DMS 273 (cell line): ENCODE measurements around the gene INSIG1.

Experiments used
- DNase-seq: peaks from one replicate; lab custom pipeline; 2025; ENCODE audit not compliant: unreplicated experiment; lab: John Stamatoyannopoulos, UW

The INSIG1 gene

DNA sequence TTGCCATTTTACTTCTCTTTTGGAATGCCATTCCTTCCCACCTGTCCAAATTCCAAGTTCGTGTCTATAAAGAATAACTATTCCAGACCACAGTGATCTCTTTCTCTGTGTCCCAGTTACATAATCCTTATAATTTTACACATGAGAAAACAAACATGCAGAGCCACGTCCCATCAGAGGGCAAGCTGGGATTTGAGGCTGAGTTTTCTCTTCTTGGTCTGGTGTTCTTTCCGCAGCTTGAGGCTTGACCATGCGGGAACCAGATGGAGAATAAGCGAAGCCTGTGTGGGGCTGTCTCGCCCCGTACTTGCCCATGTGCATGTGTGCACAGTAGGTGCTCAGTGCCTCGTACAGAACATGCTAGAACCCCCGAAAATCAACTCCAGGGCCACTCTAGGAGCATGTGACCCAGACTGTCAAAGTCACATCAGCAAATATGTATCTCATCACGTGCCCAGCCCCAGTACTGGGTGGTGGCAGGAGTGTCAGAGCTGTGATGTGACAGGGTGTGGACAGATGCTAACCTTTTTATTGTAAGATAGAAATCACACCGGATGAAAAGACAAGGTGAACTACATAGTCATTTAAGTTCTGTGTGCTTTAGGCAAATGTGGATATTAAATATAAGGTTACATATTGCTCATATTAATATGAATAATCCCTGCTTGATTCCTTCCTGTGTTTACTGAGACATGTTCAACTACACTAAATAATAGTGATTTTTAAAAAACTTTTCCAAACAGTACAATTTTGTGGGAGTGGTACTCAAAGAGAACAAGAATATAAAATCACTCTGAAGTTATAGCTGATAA lies 3.2 kb downstream of the INSIG1 start:
- DNase-seq = no peak

DNA sequence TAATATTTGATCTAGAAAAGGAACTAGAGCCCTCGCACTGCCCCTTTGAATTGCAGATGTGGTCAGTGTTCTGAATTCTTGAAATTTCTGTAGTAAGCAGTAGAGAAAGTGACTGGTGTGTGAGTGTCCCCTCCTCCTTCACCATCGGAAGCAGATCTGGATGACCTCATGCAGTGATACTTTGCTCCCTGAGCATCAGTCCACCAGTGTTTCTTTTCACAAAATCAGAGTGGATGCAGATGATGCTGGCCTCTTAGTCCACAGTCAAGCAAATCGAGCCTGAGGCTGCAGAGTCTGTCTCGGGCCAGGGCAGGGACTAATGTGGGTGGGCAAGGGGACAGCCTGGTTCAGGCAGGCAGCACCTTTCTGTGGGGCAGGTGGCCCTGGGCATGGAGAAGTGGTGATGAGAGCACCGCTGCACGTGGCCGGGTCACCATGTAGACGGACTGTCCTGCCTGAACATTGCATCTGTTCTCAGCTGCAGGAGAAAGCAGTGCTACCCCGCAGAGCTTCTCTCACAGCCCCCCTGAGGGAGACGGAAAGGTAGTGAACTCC lies 5.4 kb downstream of the INSIG1 start:
- no peak for DNase-seq

DNA sequence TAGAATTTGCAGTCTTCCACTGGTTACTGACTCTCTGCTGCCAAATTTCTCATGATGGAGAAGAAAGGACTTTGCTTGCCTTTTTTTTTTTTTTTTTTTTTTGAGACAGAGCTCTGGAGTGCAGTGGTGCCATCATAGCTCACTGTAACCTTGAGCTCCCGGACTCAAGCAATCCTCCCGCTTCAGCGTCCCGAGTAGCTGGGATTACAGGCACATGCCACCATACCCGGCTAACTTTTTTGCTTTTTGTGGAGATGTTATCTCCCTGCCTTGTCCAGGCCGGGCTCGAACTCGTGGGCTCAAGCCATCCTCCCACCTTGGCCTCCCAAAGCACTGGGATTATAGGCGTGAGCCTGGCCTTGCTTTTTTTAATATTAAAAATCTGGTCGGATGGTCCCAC lies 6.2 kb downstream of the INSIG1 start:
- DNase-seq = no peak

DNA sequence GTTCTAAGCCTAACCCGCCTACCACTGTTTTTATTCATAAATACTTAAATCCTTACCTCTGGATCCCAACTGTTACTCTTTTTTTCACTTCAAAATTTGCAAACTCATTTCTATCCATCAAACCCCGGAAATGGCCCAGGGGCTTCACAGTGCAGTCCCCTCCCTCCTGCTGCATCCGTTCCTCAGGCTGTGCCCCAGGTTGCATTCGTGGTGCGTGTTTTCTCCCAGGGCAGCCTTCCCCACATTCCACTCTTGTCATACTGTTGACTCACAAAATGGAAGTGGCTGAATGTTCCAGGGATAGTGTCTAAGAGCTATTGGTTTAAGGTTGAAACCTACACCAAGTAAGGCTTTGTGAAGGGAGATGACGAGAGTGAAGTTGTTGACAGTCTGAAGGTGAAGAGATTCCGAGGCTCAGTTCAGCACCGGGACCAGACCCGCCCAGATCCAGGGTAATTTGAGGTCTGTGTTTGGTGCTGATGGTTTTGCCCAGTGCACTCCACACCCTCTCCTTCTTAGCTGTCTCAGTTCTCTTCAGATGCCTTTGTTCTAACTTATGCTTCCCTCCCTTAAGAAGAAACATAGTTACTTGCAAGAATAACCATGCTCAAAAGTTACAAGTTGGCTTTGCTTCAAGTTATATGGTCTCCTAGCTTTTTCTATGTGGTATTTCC lies 7.7 kb downstream of the INSIG1 start:
- DNase-seq = no peak

DNA sequence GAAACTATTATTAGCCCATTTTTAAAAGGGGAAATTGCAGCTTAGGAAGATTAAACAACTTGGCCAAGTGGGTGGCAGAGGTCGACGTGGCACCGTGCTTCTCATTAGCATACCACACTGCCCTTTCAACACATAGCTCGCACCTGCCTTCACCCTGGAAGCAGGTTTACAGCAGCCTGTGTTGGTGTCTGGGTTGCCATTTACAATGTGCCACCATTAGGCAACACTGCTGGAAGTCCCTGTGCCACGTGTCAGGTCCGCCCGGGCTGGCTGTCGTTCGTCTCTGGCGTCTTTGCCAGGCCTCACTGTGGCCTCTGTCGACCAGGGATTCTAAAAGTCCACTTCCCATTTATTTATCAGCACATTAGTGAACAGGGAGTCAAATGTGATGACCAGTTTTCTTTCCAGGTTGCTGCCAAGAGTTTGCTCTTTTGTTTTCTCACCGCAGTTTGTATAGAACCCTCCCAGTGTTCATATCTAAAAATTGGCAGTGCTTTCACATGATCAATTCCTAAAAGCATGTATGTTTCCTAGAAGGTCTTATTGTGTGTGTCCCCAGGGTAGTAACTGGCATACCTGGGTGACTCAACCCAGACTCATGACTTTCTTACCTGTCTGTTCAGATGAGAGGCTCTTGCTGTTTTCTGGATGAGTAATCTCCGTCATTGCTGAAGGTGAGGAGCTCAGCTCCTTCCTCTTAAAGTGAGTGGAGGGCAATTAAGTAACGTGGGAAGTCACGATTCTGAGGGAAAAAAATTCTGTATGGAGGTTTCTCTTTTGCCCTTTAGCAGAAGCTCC lies 9.2 kb downstream of the INSIG1 start:
- DNase-seq = no peak

DNA sequence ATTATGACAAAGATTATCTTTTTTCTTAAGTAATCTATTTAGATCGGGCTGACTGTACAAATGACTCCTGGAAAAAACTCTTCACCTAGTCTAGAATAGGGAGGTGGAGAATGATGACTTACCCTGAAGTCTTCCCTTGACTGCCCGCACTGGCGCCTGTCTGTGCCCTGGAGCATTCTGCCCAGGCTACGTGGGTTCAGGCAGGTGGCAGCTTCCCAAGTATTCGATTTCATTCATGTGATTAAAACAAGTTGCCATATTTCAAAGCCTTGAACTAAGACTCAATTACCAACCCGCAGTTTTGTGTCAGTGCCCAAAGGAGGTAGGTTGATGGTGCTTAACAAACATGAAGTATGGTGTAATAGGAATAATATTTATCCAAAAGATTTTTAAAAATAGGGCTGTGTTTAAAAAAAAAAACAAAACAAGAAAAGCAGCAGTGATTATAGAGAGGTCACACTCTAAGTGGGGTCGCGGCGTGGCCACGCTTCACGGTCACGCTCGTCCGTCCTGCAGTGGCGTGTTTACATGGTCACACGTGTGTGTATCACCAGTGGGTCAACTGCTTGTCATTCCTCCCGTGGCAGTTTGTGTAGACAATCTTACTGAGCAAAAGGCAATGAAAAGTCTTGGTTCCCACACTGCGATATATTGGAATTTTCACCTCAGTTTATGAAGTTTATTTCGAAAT lies 10.8 kb downstream of the INSIG1 start:
- no peak for DNase-seq

DNA sequence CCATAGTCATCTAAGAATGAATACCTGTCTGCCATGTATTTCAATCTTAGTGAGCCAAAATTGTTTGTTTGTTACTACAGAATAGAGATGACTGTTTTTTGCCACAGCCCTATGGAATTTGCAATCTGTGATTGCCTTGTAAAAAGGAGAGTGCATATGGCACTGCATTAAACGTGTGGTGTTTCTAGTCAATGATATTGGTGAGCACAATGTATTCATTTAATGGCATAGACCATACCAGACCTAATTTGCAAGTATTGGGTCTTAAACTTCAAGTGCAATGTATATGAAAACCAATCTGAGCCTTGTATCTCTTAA lies 11.3 kb downstream of the INSIG1 start:
- no peak for DNase-seq

DNA sequence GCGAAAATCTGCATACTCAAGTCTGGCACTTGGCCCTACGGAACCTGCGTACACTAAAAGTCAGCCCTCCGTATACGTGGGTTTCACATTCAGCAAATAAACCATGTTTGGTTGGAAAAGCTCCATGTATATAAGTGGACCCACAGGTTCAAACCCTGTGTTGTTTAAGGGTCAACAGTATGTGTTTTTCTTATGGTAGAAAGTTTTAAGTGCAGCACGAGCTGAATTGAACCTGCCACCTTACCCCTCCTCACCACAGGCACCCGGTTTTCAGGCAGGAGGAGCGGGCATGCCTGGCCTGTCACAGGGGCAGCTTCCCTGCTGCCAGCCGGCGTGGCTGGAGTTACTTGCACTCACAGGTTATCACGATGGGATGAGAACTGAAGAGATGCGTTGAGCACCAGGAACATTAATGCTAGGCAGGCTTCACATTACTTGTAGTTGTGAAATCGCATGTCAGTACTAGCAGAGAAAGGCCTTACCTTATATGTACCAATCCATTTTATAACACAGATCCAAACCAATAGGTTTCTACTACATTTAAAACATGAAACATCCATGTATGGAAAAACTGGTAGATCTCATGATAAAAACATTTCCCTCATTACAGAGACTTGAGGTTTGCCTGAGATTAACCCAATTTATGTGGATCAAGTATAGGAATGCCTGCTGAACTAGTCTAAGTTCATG lies 12.9 kb downstream of the INSIG1 start:
- DNase-seq = no peak

DNA sequence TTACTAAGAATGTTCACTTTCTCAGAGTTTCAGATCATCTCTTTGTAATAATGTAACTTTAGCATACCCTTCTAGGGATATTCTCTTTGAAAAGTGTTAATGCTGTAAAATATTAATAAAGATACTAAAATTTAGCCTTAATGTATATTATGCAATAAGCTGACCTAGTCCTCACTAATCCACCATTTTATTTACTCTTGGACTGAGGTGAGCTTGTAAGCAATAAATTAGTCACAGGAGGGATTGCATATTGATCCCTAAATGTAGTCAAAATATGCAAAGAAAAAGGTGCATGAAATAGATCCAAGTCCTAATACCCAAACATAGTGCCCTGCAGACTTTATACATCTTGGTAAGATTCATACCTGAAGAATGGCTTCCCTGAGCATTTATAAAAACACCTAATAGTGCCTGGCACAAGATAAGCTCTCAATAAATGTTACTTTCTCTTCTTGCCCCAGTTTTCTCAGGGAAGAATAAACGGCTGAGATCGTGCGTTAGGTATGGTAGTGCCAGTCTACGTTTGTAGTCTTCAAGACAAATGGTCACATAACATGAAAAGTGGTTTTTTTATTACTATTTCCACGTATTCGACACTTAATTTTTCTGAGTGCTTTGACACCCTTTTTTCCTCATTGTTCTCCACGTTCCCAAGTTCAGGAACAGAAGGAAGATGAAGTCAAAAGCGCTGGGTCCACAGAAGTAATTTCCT lies 14.3 kb downstream of the INSIG1 start:
- DNase-seq = no peak

DNA sequence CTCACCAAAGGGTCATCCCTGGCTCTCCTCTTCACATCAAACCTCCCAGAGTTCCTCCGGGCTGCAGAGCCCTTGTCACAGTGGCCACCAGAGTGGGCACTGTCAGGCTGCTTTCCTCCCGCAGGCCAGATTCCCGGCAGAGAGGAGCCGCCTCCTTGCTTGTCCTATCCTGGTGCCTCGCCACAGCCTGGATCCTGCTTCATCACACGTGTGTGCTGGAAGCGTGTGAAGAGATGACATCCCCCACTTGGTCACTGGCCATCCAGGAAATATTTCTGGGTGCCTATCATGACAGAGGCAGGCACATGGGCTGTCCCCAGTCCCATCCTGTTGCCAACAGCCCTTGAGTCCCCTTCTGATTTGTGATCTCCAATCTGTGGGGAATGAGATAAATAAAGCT lies 15.0 kb downstream of the INSIG1 start:
- DNase-seq = no peak

DNA sequence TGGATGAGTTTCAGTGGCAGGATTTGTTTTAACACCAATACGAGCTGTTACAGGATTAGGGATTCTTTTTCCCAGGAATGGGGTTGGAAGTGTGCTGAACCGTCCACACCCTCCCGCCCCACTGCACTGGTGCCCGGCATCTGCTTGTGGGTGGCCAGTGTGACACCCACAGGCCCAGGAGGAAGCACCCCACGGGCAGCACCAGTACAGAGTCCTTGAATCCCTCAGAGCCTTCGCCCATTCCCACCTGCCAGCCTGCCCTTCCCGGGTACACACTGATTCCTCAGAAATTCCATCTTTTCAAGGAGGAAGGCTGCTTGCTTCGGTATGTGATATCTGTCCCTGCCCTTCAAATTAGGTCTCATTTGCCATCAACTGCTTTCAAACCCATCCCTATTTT lies 15.4 kb downstream of the INSIG1 start:
- DNase-seq = no peak

DNA sequence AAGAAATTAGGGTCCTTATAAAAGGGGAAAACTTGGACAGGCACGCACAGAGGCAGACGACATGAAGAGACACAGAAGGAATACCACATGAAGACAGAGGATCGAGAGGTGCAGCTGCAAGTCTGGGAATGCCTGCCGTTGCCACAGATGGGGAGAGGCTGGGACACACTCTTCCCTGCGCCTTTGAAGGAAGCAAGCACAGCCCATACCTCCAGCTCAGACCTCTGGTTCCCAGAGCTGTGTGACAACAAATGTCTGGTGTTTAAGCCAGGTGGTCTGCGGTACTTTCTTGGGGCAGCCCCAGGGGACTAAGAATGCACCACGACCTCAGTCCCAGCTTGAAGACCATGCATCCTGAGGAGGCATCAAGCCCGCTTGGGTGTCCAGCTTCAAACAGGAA lies 18.3 kb downstream of the INSIG1 start:
- no peak for DNase-seq

DNA sequence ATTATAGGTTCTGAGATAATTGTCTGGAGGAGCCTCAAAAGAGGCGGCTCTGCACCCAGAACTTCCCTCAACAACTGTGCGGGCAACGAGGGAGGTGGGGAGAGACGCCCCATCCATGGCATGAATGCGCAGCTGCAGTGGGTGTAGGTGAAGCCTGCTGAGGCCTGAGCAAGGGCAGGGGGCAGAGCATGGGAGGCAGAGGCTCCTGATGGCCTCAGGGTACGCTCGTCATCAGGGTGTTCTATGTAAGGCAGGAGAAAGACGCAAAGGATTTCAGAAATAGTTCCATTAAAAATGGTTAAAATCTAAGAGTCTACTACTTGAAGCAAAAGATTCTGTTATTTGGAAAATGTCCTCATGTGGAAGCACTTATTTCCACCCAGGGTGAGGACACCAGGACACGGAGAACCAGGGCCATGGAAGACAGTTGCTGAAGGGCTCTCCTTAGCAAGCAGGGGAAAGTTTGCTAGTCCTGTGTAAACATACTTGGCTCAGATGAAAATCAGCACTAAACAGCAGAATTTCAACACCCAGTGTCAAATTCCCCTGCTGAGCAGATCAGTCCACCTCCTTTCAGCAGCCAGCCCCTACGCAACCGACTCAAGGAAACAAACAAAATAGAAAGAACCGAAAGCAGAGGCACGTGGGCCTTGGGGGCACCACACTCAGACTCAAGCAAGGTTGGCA lies 18.9 kb downstream of the INSIG1 start:
- DNase-seq = no peak

DNA sequence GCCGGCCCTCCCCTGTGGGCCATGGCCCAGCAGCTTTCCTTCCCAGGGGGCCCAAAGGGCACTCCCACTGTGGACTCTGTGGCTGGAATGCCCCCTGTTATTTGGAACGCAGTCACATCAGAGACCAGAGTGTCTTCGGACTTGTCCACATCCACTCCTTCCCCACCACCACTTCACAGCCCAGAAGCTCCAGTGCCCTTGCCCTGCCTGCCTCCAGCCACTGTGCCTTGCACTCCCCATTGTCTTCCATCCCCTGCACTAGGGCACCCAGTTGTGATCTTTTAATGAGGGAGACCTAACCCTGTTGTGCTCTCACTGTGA lies 19.4 kb downstream of the INSIG1 start:
- DNase-seq = no peak

DNA sequence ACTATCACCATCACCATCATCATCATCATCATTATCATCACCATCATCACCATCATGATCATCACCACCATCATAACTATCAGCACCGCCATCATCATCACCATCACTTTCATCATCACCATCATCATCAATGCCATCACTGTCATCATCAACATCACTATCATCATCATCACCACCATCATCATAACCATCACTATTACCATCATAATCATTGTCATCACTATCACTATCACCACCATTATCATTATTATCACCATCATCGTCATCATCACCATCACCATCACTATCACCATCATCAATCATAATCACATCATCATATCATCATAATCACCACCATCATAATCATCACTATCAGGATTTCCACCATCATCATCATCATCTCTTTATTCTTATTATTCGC lies 20.6 kb downstream of the INSIG1 start:
- no peak for DNase-seq

DNA sequence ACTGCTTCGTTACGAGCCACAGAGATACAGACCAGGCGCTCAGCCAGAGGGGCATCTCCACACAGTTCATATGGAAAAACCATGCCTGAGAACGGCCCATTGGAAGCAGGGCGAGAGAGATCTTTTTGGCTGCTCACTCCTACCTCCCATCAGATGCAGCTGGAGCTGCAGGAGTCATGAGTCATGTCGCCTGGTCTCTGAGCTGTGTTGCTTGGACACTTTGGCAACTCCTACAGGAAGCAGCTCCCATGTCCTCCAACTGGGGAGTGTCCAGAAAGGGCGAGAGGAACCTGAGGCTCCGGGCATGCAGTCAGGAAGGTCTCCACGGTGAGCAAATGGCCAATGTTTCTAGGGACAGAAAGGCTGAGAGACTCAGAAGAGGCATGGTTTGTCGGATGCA lies 24.9 kb downstream of the INSIG1 start:
- DNase-seq = no peak

DNA sequence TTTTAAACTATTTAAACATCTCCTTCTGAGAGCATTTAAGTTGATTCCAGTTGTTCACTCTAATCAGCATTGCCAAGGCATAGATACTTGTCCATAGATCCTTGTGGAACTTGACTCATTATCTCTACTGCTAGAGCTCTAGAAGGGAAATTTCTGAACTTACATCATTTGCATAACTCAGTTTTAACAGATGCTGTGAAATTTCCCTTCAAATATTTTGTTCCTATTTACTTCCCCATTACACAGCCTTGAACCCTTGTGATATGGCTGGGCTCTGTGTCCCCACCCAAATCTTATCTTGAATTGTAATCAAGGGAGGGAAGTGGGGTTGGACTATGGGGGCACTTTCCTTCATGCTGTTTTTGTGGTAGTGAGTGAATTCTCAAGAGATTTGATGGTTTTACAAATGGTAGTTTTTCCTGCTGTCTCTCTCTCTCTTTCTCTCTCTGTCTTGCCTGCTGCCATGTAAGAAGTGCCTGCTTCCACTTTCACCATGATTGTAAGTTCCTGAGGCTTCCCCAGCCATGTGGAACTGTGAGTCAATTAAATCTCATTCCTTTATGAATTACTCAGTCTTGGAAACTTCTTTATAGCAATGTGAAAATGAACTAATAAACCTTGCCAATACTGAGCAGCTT lies 25.4 kb downstream of the INSIG1 start:
- DNase-seq = no peak

DNA sequence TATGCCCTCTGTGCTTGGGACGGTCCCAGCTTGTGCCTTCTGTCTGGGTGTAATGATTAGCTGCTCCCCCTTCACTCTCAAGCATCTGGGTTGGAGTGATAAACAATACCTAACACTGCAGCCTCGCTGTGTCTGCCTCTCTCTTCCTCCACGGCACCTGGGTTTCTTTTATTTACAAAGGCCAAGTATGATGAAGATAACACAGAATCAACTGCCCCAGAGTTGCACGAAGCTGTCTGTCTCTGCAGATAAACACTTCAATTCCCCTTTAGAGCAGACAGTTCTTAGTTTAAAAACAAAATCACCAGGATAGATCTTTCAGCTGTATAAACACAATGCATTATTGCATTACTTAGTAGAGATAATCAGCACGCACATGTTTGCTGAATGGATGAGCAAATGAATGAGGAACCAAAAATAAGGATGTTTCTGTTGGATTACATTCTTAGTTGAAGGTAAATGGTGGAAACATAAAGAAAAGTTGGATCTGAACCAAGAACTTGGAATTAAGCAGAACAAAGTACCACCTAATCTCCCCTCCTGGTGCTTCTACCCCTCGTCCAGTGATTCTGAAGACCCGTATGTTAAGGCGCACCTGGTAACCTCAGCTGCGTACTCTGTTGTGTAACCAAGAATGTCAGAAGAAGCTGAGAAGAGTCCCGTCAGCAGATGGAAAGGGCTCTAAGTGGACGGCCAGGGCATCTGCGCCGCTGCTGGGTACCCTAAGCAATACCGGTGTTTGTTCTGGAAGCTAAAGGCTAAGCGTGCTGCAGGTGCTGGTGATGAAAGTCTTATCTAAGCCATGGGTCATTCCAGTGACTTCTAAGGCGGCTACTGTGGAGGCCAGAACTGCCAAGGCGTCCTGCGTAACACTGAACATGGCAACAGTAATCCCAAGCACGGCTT lies 26.6 kb downstream of the INSIG1 start:
- DNase-seq = no peak
